GM19023 (cell line): ENCODE results near the gene ARL6.
A peak's percentile ranks its signal among the peaks of the same experiment; 100 is the strongest.
"Not testable (repeated sequence)": the region's sequence is repeated elsewhere in the genome, so short reads cannot be mapped to it uniquely, and the experiment has no call there.

ENCODE experiments used
- ATAC-seq: cut with Tn5 transposase; IDR thresholded peaks from one replicate; pipeline ENCODE4 v1.9.1; 2021; ENCODE audit warnings: mild to moderate bottlenecking, moderate library complexity; ENCODE audit not compliant: unreplicated experiment

Gene ARL6

GRCh38 chr3:97821287-97821773, 56.8 kb downstream of the ARL6 start:
- ATAC-seq: peak; percentile 48

GRCh38 chr3:97821774-97822358, 57.3 kb downstream of the ARL6 start, which contains the start of gene CRYBG3:
CRYBG3 (plus strand) TSS chr3:97822011; CDS start chr3:97822207, 196 bp downstream.
- ATAC-seq: peak; percentile 99

GRCh38 chr3:97822359-97822775, 57.8 kb downstream of the ARL6 start:
- ATAC-seq: peak; percentile 39

GRCh38 chr3:97823046-97824004, 58.8 kb downstream of the ARL6 start:
- ATAC-seq: no peak

- no peak for ATAC-seq
Measured at GRCh38 chr3:97825101-97825500, 60.5 kb downstream of the ARL6 start.

GRCh38 chr3:97827741-97828471, 63.3 kb downstream of the ARL6 start:
- ATAC-seq: no peak

GRCh38 chr3:97829198-97829597, 64.6 kb downstream of the ARL6 start:
- ATAC-seq: no peak

GRCh38 chr3:97830638-97831037, 66.1 kb downstream of the ARL6 start:
- ATAC-seq: no peak

- no peak for ATAC-seq
Measured at GRCh38 chr3:97831140-97831539, 66.6 kb downstream of the ARL6 start.

- not testable (repeated sequence) for ATAC-seq
Measured at GRCh38 chr3:97833184-97833583, 68.6 kb downstream of the ARL6 start.

GRCh38 chr3:97835761-97836160, 71.2 kb downstream of the ARL6 start:
- no peak for ATAC-seq

- ATAC-seq: no peak
Measured at GRCh38 chr3:97838393-97838792, 73.8 kb downstream of the ARL6 start.

- ATAC-seq: no peak
Measured at GRCh38 chr3:97839944-97840343, 75.4 kb downstream of the ARL6 start.

- ATAC-seq: no peak
Measured at GRCh38 chr3:97841304-97841703, 76.7 kb downstream of the ARL6 start.

- ATAC-seq: no peak
Measured at GRCh38 chr3:97841956-97842355, 77.4 kb downstream of the ARL6 start.

GRCh38 chr3:97848779-97849178, 84.2 kb downstream of the ARL6 start:
- no peak for ATAC-seq
